GM10847 (cell line): ENCODE results near the gene WASF3.

Experiments
- POLR2A ChIP-seq: IDR thresholded peaks from 2 replicates; pipeline ENCODE4 v1.6.1; 2011; ENCODE audit not compliant: insufficient read length; ENCODE audit errors: extremely low read depth

WASF3 gene

DNA sequence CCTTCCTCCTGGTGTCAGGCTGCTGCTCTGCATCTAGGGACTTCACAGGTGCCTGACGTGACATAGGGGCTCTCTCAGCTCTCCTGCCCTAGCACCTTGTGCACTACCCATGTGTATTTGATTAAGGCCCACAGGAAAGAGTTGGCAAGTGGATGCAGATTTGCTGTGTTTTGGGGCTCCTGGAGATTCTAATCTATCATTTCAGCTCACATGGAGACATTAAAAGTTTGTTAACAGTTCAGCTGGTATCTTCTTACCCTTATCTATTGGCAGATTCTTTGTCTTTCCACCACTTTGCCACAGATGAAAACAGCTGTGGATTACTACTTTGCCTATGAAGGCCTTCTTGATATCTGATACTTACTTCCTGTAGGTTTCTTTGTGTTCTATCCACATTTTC, 41.9 kb downstream of the WASF3 start:
- TF ChIP-seq POLR2A, result no peak

DNA sequence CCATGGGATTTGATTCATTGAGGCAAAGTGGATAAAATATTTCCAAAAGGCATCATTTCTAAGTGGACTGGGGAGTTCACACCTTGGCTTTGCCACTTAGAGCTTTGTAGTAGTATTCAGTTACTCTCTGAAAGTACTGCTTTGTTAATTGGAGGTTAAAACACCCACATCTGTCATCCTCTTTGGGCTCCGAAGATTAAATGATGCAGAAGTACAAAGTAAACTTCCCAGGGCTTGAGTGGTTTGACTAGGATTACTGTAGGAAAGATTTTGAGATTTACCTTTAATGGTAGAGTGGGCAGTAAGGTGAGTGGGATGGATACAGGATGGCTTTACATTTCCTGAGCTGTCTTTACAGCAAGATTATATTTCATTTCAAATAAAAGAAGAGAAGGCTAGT, 42.4 kb downstream of the WASF3 start:
- no peak for TF ChIP-seq POLR2A

DNA sequence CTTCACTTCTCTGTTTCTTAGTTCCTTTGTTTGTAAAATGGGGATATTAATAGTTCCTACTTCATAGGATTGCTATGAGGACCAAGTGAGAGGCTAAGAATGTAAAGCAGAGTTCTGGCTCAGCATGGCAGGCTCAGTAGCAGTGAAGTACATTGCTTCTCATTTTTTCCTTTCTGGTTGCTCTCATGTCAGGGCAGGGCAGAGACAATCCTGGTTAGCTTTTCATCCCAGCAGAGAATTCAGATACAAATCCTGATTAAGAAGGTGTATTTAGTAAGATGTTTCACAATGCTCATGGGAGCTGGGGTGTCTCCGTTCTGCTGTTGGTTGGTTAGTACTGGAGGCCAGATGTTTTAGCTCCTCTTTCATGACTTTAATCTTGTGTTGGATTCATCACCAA, 42.9 kb downstream of the WASF3 start:
- TF ChIP-seq POLR2A, result no peak

DNA sequence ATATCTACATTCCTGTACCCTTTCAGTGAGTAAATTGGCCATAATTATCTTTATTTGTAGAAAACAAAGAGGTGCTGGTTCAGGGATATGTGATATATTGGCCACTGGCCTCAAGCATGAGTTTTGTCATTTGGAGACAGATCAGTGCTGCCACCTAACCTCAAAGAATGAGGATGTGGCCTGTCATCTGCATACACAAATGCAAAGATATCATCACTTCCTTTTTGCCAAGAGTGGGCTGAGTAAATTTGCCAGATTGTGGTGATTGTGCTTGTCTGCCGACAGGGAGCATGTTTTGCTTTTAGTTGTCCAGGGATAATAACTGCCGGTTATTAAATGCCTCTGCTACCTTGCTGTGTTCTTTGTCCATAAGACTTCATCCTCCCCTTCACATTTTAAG, 44.2 kb downstream of the WASF3 start:
- TF ChIP-seq POLR2A, result no peak

DNA sequence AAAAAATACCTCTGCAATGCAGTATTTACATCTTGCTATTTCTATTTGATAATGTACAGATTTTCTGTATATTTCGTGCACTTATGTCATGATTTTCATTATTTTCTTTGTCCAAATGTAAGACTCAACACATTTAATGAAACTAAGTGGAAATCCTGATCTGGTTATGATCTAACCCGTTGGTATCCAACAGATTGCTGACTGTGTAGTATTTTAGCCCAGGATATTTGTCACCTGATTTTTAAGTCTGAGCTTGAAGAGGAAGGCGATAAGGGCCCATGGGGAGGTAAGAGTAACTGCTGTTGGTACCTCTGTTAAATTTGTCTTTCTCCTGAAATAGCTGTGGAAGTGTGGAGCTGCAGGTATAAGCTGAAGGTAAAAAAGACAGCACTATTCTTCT, 45.3 kb downstream of the WASF3 start:
- no peak for TF ChIP-seq POLR2A

DNA sequence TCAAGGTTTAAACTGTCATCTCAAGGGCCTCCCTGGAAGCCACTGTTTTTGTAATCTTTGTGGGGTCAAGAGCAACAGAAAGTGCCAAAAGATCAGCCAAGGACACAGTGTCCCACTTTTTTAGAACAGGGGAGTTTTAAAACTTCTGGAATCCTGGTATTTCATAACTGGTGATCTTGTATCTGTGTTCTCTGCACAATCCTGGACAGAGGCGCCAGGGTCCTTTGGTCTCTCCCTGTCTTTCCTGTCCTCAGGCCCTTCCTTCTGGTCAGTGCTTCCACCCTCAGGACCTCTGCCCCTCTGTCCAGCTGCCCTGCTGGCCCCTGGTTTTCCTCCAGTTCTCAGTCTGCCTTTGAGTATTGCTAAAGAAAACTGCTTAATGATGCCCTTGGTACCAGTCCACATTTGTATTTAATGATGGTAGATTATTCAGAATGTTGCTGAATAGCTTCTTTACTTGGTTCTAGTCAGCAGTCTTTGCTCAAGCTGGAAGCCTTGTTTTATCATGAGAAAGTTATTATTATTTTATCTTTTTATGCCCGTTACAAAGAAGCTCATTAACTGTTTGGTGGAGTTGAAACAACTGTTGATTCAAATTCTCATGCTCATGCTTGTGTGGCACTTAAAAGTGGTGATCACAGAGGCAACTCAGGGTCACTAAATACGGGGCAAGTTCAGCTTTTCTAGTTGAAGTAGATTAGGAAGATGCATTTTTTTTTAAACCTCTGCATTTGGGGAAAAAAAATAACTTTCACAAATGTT, 47.5 kb downstream of the WASF3 start:
- no peak for TF ChIP-seq POLR2A

DNA sequence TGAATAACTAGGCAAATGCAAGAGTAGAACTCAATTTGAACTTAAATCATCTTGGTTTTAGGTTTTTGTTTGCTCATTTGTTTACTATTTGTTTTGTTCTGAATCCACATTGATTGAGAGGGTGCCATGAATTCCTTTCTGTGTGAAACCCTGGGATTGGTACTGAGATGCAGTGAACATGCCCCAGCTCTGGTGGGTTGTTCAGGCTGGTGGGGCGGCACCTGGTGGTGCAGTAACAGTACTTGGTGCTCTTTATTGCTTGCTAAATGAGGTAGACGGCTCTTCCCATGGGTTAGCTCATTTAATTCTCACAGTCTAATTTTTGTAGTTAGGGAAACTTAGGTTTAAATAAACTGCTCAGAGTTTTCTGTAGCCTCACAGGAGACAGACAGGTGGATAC, 48.4 kb downstream of the WASF3 start:
- TF ChIP-seq POLR2A, result no peak

DNA sequence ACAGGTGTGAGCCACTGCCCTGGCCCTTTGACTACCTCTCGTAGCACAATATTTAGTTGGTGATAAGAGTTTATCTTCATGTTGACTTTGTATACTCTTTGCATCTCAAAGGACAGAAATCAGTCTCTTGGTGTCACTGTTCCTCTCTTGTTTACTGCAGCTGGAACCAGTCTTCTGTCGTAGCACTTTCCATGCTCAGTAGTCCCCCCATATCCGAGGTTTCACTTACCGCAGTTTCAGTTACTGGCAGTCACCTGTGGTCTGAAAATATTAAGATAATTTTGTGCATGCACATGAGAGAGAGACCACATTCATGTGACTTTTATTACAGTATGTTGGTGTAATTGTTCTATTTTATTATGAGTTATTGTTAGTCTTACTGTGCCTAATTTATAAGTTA, 49.1 kb downstream of the WASF3 start:
- TF ChIP-seq POLR2A, result no peak

DNA sequence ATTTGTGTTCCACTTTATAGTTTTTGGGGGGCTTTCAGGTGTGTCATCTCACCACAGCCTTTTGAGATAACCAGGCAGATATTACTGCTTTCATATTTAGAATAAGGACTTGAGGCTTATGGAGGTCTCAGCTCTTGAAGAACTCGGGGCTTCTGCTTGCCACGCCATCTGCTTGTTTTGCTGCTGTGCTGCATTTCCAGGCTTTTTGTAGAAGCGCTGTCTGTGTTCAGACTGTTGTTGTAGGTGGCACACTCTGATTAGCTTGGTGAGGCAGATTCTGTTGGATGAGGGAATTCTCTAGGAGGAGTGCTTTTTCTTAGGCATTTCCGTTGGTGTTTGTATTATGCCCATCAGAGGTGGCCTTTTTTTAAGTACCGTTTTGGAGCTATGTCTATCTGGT, 57.2 kb downstream of the WASF3 start:
- TF ChIP-seq POLR2A, result no peak

DNA sequence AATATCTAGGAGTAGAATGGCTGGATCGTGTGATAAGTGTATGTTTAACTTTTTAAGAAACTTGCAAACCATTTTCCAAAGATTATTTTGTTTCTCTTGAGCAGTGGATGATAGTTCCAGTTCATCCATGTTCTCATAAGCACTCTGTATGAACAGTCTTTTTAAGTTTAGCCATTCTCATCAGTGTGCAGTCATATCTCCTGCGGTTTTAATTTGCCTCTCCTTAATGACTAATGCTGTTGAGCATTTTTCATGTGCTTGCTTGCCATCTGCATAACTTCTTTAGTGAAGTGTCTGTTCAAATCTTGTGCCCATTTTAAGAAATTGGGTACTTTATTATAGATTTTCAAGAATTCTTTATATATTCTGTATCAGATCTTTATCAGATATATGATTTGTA, 58.6 kb downstream of the WASF3 start:
- TF ChIP-seq POLR2A, result no peak

DNA sequence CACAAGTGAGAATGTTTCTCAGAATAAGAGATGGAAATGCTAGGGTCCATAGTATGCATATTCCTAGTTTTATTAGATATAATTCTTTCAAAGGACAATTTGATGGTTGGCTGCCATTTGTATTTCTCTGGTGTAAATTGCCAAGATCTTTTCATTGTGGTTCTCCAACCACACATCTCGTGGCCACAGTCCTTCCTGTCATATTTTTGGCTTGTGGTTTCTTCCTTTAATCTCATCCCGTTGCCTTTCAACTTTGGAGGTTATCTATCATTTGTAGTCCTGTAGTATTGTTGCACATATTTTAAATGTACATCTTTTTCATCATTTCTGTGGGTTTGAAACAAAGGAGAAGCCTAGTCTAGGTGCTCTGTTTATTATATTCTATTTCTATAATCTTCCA, 61.2 kb downstream of the WASF3 start:
- TF ChIP-seq POLR2A, result no peak

DNA sequence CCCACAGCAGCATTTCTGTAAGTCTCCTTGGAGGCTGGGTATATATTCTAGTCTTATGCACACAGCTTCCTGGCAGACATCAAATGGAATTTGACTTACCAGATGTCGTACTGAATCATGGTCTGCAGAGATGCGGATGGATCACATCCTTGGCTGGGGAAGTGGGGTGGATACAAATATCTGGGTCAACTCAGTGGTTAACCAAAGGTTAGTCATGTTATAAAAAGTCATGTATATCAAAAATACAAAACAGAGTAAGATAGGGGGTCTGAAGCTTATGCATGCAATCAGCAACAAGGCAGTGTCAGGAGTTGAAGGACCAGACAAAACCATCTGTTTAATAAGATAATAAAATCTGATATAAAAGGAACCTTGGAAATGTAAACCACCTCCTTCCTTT, 61.9 kb downstream of the WASF3 start:
- no peak for TF ChIP-seq POLR2A

DNA sequence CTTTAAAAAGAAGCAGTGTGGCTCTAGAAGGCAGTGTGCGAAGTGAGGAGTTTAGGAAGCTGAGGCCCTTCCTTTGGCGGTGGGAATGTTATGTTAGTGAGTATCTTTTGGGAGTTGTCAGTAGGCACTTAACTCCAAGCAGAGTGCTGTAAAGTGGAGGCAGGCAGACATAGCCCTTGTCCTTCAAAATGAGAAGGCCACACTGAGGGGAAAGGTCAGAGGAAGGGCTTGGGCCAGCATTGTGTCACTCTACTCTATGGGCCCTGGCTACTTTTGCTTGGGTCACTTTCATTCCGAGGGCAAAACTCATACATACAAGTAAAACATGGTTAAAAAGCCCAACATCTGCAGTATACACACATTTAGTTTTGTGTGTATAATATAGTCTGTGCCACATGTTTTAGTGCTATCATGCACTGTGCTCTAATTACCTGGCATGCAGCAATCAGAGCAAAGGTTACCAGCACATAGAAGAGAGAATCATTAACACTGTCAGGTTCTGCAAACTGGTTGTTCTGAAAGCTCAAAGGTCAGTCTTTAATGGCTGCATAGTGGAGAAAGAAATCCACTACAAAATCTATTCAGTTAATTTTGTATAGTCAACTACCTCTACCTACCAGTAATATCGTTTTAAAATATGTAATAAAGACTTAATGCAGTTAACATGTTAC, 64.4 kb downstream of the WASF3 start:
- no peak for TF ChIP-seq POLR2A

DNA sequence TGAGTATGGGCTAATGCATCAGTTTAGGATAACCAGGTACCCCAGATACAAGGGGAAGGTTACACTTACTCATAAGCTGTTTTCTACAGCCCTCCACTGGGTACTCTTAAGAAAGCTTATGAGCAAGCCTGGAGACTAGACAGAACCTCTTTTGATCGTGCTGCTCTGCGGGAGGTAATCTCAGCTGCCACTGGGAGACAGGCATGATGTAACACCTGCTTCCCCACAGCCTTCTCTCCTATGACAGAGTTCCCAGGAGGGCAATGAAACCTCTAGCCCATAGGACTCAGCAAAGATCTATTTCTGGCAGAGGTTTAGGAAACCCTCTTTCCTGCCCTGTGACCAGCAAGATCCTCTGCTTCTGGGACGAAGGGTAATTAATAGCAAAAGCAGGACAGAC, 65.6 kb downstream of the WASF3 start:
- no peak for TF ChIP-seq POLR2A

DNA sequence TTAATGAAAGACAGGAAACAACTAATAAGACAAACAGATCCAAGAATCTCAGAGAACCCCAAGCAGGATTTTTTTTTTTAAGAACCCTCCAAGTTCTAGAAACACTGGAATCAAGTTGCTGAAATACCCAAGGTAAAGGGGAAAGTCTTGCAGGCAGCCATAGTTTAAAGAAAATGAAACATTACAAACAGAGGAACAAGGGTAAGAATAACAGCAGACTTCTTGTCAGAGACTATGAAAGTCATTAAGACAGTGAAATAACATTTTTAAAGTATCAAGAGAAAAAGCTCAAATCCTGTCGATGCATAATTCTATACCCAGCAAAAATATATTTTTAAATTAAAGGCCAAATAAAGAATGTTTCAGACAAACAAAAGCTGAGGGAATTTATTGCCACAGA, 67.1 kb downstream of the WASF3 start:
- no peak for TF ChIP-seq POLR2A

DNA sequence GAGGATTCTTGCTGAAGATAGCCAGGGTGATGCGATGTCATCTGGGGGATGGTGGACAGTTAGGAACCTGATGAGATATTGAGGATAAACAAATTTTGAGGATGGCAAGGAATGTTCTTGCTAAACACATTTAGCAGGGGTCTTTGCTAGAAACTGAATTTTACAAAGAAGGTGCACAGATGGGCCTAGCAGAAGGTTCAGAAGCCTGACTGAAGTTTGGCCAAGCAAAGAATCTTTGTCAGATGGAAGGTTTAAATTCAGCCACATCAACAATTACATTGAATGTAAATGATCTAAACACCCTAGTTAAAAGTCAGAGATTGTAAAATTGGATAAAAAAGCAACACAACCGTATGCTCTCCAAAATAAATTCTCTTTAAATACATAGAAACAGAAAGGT, 68.8 kb downstream of the WASF3 start:
- TF ChIP-seq POLR2A, result no peak

DNA sequence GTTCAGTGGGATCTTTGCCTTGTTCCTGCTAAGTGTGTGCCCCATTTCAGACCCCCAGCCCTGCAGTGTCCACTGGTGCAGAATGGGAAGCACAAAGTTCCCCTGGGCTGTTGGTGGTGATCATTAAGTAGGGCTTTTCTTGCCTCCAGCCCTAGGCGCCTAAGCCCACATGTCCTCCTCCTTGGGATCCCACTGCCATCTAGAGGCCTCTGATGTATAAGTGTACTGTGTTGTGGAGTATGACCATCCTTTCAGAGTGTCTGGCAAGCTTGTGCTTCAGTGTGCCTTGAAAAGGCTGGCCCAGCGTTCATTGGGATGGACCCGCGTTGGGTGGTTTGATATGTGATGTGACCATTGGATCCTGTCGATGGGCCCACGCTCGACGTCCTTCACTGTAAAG, 71.2 kb downstream of the WASF3 start:
- TF ChIP-seq POLR2A, result no peak
